Lower leg skin (tissue), 4 donors: ENCODE results near the gene HEBP1. TPM values are rescaled to one million over a fixed set of nuclear protein-coding genes. Genes with fewer than 3 reads are reported as not detected.

Source experiments
- DNase-seq, 2 donors: peaks; one replicate each; pipeline ENCODE4 v3.0.0-alpha.2; 2019; ENCODE audit warnings: low spot score in 2 of 2
- H3K4me3 ChIP-seq: fragments of 200-600 bp; sonication (generic); 2 replicates; pipeline ENCODE4 v1.5.1; 2017; ENCODE audit warnings: mild to moderate bottlenecking, low read depth; ENCODE audit not compliant: poor library complexity, severe bottlenecking
- CTCF ChIP-seq, 3 donors: fragments of 450-650 bp; IDR thresholded peaks; one replicate each; pipeline ENCODE4 v1.5.1; 2016; ENCODE audit warnings: antibody characterized with exemption in 3 of 3, mild to moderate bottlenecking in 3 of 3, moderate library complexity in 2 of 3
- POLR2A ChIP-seq, 2 donors: fragments of 450-650 bp; IDR thresholded peaks; one replicate each; pipeline ENCODE4 v1.6.1; 2016 to 2017; ENCODE audit warnings: antibody characterized with exemption in 2 of 2, mild to moderate bottlenecking in 1 of 2, moderate library complexity in 1 of 2
- WGBS, 2 donors: methylation state at CpG; one replicate each; pipeline ENCODE4 v1.1.5; 2018; 5-methylcytosine and 5-hydroxymethylcytosine counted together
- intact Hi-C: fragments of 100-400 bp; cut with DNase I; formaldehyde crosslinking; loops from one replicate; pipeline ENCODE4 v1.15.0; 2023; ENCODE audit warnings: low total_unique reads
- total RNA-seq, 4 donors: library from RNA; depleted of rRNA; stranded (reverse); fragments of >200 nt; gene quantifications; one replicate each; pipeline ENCODE4 v1.1.0, GENCODE V29; 2016

The HEBP1 gene
- total RNA-seq, 4 donors from 2014 or later, result 34.1 to 41.5 (median 37.5) TPM

GRCh38 chr12:12995088-12995487 is 5.0 kb downstream of the HEBP1 start:
- DNase-seq, result no peak
- TF ChIP-seq CTCF (IDR thresholded peaks at IDR 0.05) (no peak), POLR2A (IDR thresholded peaks at IDR 0.05) (no peak)
- intact Hi-C loops, result no loop called here
- H3K4me3 ChIP-seq, result no peak overlapping the region
- 89 to 96% methylated on average over 3 of the region's 3 CpGs for WGBS, 2 donors

GRCh38 chr12:12993367-12993766 is 6.7 kb downstream of the HEBP1 start:
- no peak overlapping the region for H3K4me3 ChIP-seq
- intact Hi-C loops, result no loop called here
- WGBS, 2 donors, result 94 to 97% methylated on average over 4 of the region's 4 CpGs
- TF ChIP-seq POLR2A (IDR thresholded peaks at IDR 0.05) (no peak), CTCF (IDR thresholded peaks at IDR 0.05) (no peak)
- DNase-seq, result no peak

GRCh38 chr12:12992418-12993130 is 7.5 kb downstream of the HEBP1 start:
- TF ChIP-seq POLR2A (IDR thresholded peaks at IDR 0.05) (no peak), CTCF (IDR thresholded peaks at IDR 0.05) (no peak)
- DNase-seq, result no peak
- no peak overlapping the region for H3K4me3 ChIP-seq
- 71 to 74% methylated on average over 8 of the region's 8 CpGs for WGBS, 2 donors
- intact Hi-C loops, result no loop called here

GRCh38 chr12:12990700-12991468 is 9.2 kb downstream of the HEBP1 start:
- intact Hi-C loops, result no loop called here
- no peak overlapping the region for H3K4me3 ChIP-seq
- 62 to 69% methylated on average over 7 of the region's 7 CpGs for WGBS, 2 donors
- DNase-seq, result no peak
- TF ChIP-seq CTCF (IDR thresholded peaks at IDR 0.05) (no peak), POLR2A (IDR thresholded peaks at IDR 0.05) (no peak)

- TF ChIP-seq CTCF (IDR thresholded peaks at IDR 0.05) (no peak), POLR2A (IDR thresholded peaks at IDR 0.05) (no peak)
- intact Hi-C loops, result no loop called here
- no peak for DNase-seq
- WGBS, 2 donors, result 75 to 78% methylated on average over 5 of the region's 5 CpGs
- H3K4me3 ChIP-seq, result no peak overlapping the region
Observed at GRCh38 chr12:12987421-12987820, 12.6 kb downstream of the HEBP1 start.
